Measurements from ENCODE around the gene NUP205. TPM values are rescaled to one million over a fixed set of nuclear protein-coding genes. Genes with fewer than 3 reads are reported as not detected.
A peak's percentile ranks its signal among the peaks of the same experiment; 100 is the strongest.

NUP205 gene
- total and polyA plus RNA-seq, 2 of the 13 experiments (the other 11 are each of a cell fraction or from before 2014, with no cell fraction given): 46.2 to 87.2 TPM

DNA sequence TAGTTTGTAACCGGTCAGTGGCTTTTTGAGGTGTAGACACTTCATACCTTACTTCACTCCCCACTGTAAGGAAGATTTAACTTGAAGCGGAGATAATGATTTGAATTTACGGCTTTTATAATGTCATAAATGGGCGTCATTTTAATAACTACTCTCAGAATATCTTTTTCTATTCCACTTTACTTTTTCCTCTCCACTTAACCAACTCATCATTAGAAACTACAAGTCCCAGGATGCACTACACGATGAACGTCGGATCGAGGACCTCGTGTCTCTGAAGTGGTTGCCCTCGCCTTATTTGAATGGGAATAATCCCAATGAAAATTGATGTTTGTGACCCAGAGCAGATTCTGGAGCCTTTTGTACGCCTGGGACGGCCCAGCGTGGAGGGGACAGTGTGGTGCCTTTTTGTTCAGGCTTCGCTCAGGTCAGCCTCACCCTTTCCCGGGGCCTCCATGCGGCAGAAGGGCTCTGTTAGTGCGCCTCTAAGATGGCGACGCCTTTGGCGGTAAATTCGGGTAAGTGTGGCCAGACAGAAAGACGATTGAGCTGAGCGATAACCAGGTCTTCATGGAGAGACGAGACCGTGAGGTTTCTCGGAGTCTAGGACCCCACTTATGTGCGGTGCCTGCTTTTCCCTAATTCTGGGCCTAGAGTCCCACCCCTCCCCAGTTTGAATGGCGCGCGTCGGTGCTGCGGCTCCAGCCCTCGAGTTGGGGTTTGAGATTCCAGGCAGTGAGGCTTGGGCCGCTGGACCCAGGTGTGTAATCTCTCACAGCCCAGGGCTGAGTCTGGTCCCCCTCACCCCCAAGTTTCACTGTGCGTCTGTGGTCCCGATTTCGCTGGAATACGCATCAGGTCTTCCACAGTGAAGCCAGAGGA, at the start of gene NUP205 (continued):
- TF ChIP-seq PBX2 (CRISPR knock-in tag; IDR thresholded peaks at IDR 0.05) (no peak), KDM5A (IDR thresholded peaks at IDR 0.05; ENCODE audit: borderline replicate concordance, low read length) (peak; percentile 84), NFYB (CRISPR knock-in tag; IDR thresholded peaks at IDR 0.05) (peak; percentile 41), ZNF256 (CRISPR knock-in tag; conservative IDR thresholded peaks at IDR 0.05) (peak; percentile 24; the same call in 1 of the 2 replicates), CEBPZ (IDR thresholded peaks at IDR 0.05; ENCODE audit: low read length) (no peak), AKAP8 (CRISPR knock-in tag; IDR thresholded peaks at IDR 0.05) (peak; percentile 67; the same call in 1 of the 2 replicates), ZNF160 (CRISPR knock-in tag; IDR thresholded peaks at IDR 0.05) (peak; percentile 37; the same call in 1 of the 2 replicates), ZC3H4 (CRISPR knock-in tag; IDR thresholded peaks at IDR 0.05; ENCODE audit: borderline replicate concordance) (no peak), ZNF841 (CRISPR knock-in tag; IDR thresholded peaks at IDR 0.05; ENCODE audit: borderline replicate concordance) (no peak), ZBTB21 (CRISPR knock-in tag; IDR thresholded peaks at IDR 0.05) (no peak), ZNF232 (CRISPR knock-in tag; IDR thresholded peaks at IDR 0.05; ENCODE audit: borderline replicate concordance) (peak; percentile 62; the same call in 1 of the 2 replicates), ZBTB44 (CRISPR knock-in tag; IDR thresholded peaks at IDR 0.05) (peak; percentile 87), ZNF83 (CRISPR knock-in tag; IDR thresholded peaks at IDR 0.05; ENCODE audit: borderline replicate concordance) (no peak), ZNF572 (CRISPR knock-in tag; IDR thresholded peaks at IDR 0.05) (peak; percentile 88), PAF1 (CRISPR knock-in tag; IDR thresholded peaks at IDR 0.05) (no peak), GATAD1 (CRISPR knock-in tag; IDR thresholded peaks at IDR 0.05) (peak; percentile 91), SNAPC5 (CRISPR knock-in tag; IDR thresholded peaks at IDR 0.05; ENCODE audit: borderline replicate concordance) (no peak), FOXA3 (CRISPR knock-in tag; IDR thresholded peaks at IDR 0.05) (no peak; the same call in 1 of the 2 replicates), FOXK1 (CRISPR knock-in tag; IDR thresholded peaks at IDR 0.05; ENCODE audit: borderline replicate concordance, low read depth) (peak; percentile 48; the same call in 1 of the 2 replicates), THAP11 (CRISPR knock-in tag; IDR thresholded peaks at IDR 0.05) (peak; percentile 100), PRMT3 (CRISPR knock-in tag; IDR thresholded peaks at IDR 0.05; ENCODE audit: borderline replicate concordance, low read depth) (no peak), PREB (CRISPR knock-in tag; IDR thresholded peaks at IDR 0.05) (no peak), ZNF724P (CRISPR knock-in tag; IDR thresholded peaks at IDR 0.05; ENCODE audit: borderline replicate concordance) (no peak)

All from HepG2 (cell line).